Superior temporal gyrus (tissue), 1 donor: ENCODE data around the gene HSD11B2.
"Not testable (repeated sequence)": the region's sequence is repeated elsewhere in the genome, so short reads cannot be mapped to it uniquely, and the experiment has no call there.

Experiments
- DNase-seq: peaks from one replicate; pipeline ENCODE4 v3.0.0-alpha.2; 2016; ENCODE audit errors: extremely low spot score

The HSD11B2 gene

DNA sequence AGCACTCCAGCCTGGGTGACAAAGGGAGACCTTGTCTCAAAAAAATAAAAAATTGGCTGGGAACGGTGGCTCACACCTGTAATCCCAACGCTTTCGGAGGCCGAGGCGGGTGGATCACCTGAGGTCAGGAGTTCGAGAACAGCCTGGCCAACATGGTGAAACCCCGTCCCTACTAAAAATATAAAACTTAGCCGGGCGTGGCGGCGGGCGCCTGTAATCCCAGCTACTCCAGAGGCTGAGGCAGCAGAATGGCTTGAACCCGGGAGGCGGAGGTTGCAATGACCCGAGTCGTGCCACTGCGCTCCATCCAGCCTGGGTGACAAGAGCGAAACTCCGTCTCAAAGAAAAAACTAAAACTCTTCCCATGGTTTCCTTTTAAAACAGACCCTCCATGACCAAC, 15.5 kb upstream of the HSD11B2 start:
- DNase-seq, result not testable (repeated sequence)

GRCh38 chr16:67415872-67416793, 14.8 kb upstream of the HSD11B2 start, which contains the start of gene ZDHHC1:
ZDHHC1 (minus strand) TSS chr16:67416477; CDS start chr16:67407775, 8,702 bp downstream.
- peak; percentile 69 for DNase-seq

- no peak for DNase-seq
These were observed 13.4 kb upstream of the HSD11B2 start for GRCh38 chr16:67417333-67418061.

- DNase-seq, result no peak
These were observed 11.4 kb upstream of the HSD11B2 start for GRCh38 chr16:67419502-67419901.

DNA sequence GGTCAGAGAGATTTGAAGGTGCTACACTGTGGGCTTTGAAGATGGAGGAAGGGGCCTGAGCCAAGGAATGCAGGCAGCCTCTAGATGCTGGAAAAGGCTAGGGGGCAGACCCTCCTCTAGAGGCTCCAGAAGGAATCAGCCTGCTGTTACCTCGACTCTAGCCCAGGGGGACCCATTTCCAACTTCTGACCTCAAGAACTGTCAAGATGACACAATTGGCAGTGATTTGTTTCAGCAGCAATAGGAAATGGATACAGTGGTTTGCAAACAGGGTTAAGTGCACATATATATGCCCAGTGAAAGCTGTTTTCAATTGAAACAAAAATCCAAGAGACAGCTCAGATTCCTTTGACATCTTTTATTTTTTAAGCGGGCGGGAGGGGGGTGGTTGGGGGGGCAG, 11.0 kb upstream of the HSD11B2 start:
- no peak for DNase-seq

DNA sequence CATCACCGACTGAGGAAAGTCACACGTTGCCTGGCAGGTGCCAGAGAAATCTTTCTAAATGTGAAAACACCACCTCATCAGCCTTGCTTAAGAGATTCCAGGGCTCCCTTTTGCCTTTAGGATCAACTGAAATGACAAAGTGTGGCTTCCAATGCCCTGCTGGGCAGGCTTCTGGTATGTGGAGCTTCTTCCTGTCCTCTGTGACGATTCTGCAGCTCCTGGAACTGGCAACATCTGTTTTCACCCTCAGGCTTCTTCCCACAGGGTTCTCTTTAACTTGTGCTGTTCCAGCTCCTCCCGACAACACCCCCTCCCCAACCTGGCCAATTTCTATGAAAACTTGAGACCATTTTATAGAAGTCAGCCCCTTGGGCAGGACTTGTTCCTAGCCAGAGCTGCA, 9.9 kb upstream of the HSD11B2 start:
- no peak for DNase-seq

GRCh38 chr16:67423015-67423414, 7.9 kb upstream of the HSD11B2 start:
- no peak for DNase-seq

DNA sequence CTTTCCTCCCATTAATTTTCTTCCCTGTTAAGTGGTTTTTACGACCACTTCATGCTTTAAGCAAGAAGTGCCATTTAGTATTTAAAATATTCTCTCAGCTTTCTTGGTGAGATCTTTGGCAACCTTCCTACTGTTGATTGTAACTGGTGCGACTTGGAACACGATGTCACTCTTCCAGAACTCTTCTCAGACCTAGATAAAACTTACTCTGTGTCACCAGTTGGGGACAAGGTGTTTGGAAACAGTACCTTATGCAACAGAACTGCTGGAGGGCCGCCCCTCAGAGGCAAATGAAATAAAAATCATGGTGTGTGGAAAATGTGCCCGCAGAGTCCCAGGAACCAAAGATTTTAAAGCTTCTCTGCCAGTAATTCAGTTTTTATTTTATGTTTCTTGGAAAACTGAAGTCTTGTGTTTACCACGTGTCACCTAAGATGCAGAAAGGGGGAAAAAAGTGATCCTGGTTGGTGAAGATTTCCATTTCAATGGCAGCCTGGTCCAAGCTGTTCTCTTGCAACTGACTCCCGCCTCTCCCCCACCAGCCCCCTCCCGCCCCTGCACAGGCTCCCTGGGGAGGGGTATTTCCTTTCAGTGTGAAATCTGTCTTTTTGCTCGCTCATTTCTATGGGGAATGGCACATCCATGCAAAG, 7.2 kb upstream of the HSD11B2 start:
- DNase-seq, result peak; percentile 53

DNA sequence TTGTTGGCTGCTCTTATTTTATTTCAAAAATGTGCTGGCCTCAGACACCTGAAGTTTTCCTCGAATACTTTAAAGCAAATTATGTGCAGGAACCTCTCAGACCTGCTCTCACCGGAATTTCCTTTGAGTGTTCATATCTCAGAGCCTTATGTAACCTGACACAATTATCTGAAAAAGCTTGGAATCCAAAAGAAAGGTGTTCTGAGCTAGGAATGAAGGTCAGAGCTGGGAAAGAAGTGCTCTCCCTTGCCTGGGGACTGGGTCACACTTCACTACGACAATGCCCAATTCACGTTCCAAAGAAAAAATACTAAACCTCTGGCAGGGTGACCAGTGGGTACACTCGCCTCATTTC, 6.7 kb upstream of the HSD11B2 start:
- no peak for DNase-seq

- DNase-seq, result no peak
These were observed 5.9 kb upstream of the HSD11B2 start for GRCh38 chr16:67425061-67425460.

GRCh38 chr16:67425580-67425979, 5.3 kb upstream of the HSD11B2 start:
- no peak for DNase-seq

GRCh38 chr16:67426022-67426421, 4.9 kb upstream of the HSD11B2 start:
- DNase-seq, result no peak

GRCh38 chr16:67426950-67427349, 4.0 kb upstream of the HSD11B2 start:
- no peak for DNase-seq

GRCh38 chr16:67428146-67428731, 2.7 kb upstream of the HSD11B2 start:
- peak; percentile 53 for DNase-seq

- no peak for DNase-seq
These were observed 1.7 kb upstream of the HSD11B2 start for GRCh38 chr16:67429053-67429798.

- DNase-seq, result no peak
These were observed 970 bp upstream of the HSD11B2 start for GRCh38 chr16:67429799-67430503.

- DNase-seq, result no peak
These were observed 381 bp upstream of the HSD11B2 start for GRCh38 chr16:67430504-67430976.

DNA sequence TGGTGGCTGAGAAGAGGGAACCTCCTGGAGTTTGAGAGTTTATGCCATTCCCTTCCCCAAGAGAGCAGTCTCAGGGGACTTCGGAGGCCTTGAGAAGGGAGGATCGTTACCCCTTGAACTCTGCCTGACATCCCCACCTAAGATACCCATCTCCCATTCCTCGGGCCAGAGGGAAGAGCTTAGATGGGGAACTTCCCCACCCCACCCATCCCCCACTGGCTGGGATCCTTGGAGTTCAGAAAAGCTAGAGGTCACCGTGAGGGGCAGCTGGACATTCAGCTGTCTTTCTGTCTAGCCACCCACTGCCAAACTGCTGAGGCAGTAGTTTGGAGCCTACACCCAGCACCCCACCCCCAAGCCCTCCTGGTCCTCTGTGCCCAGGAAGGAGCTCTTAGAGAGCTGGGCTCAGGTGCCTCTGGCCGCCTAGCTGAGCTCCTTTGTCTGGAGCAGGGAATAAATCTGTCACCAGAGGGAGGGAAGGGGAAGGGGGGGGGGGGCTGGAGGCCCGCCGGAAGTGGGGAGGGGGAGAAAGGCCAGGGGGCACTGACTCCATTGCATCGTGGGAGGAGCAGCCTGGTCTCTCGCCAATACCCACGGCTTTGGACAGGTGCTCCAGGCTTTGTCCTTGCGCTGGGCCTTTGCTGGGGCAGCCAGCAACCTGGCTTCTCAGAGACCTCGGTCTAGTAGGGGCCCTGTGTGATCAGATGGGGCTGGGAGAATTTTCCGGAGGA, 1.0 kb downstream of the HSD11B2 start:
- no peak for DNase-seq

- no peak for DNase-seq
These were observed 1.6 kb downstream of the HSD11B2 start for GRCh38 chr16:67432506-67432890.
